GM21737 (cell line): ENCODE results near the gene SLIT3.

ENCODE experiments used
- ATAC-seq: cut with Tn5 transposase; IDR thresholded peaks from one replicate; pipeline ENCODE4 v1.9.1; 2021; ENCODE audit warnings: mild to moderate bottlenecking, moderate library complexity; ENCODE audit not compliant: unreplicated experiment

SLIT3 gene

GRCh38 chr5:169178274-169178673 is 122.7 kb downstream of the SLIT3 start:
- no peak for ATAC-seq

- no peak for ATAC-seq
Measured at GRCh38 chr5:169176709-169177694, 123.9 kb downstream of the SLIT3 start.

- no peak for ATAC-seq
Measured at GRCh38 chr5:169175733-169176132, 125.2 kb downstream of the SLIT3 start.

DNA sequence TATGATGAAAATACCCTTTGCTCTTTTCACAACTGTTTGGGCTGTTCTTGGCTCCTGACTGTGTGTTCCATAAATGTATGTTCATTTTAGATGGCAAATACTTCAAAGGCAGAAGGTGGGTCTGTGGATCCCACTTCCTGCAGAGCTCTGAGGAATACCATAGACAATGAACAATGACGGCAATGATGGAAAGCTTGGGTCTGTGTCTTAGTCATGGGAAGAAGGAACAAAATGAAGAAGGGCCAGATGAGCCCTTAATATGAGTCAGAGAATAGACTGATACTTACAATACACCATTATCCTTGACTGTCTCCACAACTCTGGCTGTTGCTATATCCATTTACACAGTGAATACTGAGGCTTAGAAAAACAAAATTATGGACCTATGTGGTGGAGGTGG is 126.0 kb downstream of the SLIT3 start:
- ATAC-seq = no peak

- ATAC-seq = no peak
Measured at GRCh38 chr5:169173372-169173771, 127.6 kb downstream of the SLIT3 start.

DNA sequence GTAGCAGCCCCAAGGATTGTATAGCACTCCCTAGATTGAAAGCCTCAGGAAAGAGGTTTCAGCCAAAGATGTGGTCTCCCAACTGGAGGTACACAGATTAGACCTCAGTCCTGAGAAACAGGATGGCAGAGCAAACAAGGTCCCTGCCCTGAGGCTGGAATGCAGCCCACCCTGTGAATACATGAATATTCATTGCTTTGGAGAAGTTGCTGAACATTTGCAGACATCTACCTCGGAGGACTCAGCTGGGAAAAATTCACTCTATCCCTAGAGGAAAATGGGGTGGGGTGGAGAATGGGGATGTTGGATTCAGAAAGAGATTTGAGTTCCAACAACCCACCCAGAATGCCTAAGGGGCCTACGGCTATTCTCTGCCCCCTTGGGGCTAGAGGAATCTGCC is 129.4 kb downstream of the SLIT3 start:
- no peak for ATAC-seq

GRCh38 chr5:169169783-169170182 is 131.2 kb downstream of the SLIT3 start:
- no peak for ATAC-seq

DNA sequence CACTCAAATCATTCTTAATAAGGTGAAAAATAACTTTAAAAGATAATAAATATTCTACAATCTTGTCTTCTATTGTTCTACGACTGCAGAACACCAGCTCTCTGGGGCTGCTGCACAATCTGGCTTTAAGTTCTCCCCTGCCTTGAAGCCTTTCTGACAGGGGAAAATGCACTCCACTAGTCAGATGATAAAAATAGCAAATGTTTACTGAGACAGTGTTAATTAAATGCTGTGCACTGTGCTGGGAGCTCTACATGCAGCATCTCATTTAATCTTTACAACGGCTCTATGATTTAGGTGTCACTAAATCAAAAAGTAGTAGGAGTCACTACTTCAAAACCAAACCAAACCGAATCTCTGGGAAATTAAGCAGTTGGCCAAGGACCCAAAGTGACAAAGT is 132.7 kb downstream of the SLIT3 start:
- ATAC-seq = no peak

DNA sequence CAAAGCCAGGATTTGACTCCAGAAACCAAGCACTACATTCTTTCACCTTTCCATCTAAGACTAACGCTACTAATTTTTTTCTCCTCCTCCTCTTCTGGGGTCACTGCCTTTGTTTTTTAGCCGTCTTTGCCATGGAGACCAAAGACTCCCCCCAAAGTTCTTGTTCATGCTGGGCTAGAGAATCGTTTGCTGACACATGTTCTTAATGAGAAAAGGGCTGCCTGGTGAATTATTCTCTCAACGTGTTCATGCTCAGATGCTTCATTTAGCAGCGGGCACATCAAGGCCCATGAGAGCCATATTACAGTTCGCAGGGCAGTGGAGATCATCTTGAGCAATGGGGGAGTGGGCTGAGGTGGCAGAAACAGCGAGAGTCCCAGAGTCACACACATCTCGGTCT is 134.9 kb downstream of the SLIT3 start:
- ATAC-seq = no peak

DNA sequence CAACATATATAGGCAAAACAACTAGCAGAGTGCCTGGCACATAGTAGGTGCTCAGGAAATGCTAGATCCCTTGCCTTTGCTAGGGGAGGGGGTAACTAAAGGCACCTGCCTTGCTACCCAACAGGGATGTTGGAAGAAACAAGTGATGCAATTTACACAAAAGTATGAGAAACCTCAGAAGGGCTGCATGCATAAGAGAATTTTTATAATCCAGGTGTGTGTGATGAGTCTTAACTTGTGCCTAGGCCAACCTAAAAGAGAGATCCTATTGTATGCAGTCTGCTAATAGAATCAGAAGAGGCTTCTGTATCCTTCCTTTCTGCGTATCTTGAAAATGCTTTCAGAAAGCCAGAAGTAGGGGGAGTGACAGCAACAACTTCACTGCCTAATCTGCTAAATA is 135.9 kb downstream of the SLIT3 start:
- no peak for ATAC-seq

DNA sequence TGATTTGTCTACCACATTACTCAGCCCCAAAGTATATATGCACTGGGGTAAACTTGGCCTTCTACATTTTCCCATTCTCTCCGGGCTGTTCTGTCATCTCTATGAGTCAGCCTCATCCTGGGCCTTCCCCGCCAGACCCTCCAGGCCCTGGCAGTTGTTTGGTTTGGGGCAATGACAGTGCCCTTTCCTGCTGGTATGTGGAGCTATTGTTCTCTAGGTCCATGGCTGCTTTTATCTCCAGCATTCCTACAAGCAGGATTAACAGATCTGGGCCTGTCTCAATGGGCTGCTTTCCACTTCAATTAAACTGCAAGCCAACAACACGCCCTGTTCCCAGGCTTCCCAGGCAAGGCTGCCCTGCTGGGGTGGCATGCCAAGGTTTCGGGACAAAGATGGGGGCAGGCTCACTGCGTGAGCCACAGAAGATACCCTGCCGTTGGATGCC is 136.4 kb downstream of the SLIT3 start:
- ATAC-seq = no peak

DNA sequence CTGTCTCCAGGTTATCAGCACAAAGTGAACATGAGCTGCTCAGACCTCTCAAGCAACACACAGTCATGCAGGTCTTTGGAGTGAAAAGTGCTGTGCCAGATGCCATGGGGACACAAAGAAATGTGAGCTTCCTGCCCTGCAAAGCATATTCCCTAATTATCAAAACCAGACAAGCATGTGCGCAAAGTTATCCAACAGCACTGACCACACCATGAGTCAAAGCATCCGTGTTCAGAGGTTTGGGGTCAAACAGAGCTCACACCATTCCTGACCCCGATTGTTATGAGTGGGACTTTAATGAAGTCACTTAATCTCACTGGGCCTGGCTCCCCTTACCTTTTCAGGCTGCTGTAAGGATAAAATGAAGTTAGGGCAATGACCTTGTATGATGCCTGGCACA is 138.5 kb downstream of the SLIT3 start:
- no peak for ATAC-seq

GRCh38 chr5:169161022-169161680 is 139.8 kb downstream of the SLIT3 start:
- no peak for ATAC-seq

- no peak for ATAC-seq
Measured at GRCh38 chr5:169160405-169160901, 140.5 kb downstream of the SLIT3 start.

GRCh38 chr5:169158764-169159163 is 142.2 kb downstream of the SLIT3 start:
- ATAC-seq = no peak

DNA sequence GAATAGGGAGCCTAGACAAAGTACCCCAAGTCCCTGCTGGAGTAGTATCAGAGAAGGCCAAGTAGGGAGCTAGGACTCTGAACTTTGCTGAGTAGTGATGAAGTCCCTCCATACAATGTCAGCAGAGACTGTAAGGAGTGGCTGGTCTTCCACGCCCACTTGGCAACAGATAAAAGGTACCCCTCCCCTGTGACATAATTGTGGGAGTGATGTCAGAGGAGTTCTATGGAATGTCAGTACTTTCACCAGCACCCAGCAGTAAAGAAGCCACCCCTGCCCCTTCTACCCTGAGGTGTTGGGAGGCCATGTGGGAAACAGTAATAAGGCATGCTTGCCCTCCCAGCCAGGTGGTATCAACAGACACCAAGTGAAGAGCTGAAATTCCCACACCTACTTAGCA is 143.9 kb downstream of the SLIT3 start:
- ATAC-seq = no peak

- no peak for ATAC-seq
Measured at GRCh38 chr5:169154679-169155078, 146.3 kb downstream of the SLIT3 start.

DNA sequence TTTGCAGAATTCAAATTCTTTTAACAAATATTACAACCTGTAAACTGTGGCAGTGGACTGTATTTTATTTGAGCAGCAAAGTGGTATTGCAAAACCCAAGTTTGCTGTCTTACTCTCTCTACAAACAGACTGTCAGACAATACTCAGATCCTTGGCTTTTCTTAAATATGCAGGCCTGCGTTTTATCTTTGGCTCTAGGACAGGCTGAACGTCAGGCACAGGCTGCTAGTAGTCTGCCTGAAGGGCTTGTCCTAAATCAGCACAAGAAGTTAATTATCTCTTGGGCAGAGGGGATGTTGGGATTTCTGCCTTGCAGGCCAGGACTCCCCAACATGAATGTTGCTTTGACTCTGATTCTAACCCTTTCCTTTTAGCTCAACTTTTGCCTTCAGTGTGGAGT is 147.5 kb downstream of the SLIT3 start:
- ATAC-seq = no peak

GRCh38 chr5:169152946-169153345 is 148.0 kb downstream of the SLIT3 start:
- no peak for ATAC-seq

DNA sequence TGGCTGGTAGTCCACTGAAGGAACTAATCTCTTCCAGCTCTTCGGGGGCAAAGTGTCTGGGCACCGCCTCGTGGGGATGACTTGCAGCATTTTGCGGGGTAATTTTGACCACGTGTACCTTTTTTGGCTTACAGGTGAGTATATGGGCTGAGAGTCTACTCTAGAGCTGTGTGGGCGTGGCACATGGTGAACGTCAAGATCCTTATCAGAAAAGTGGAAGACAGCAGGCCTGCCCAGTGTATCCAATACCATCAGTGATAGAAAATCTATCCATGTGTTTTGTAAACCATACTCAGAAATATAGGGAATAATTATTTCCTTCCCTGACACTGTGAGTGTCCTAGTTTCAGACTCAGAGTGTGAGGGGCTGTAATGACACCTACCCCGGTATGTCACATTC is 148.5 kb downstream of the SLIT3 start:
- ATAC-seq = no peak

- no peak for ATAC-seq
Measured at GRCh38 chr5:169151051-169151805, 149.7 kb downstream of the SLIT3 start.
